GM19351 (cell line): ENCODE data around the gene LIX1L.

Source experiments
- ATAC-seq: cut with Tn5 transposase; IDR thresholded peaks from one replicate; pipeline ENCODE4 v1.9.1; 2021; ENCODE audit warnings: mild to moderate bottlenecking, moderate library complexity; ENCODE audit not compliant: unreplicated experiment

Gene LIX1L

DNA sequence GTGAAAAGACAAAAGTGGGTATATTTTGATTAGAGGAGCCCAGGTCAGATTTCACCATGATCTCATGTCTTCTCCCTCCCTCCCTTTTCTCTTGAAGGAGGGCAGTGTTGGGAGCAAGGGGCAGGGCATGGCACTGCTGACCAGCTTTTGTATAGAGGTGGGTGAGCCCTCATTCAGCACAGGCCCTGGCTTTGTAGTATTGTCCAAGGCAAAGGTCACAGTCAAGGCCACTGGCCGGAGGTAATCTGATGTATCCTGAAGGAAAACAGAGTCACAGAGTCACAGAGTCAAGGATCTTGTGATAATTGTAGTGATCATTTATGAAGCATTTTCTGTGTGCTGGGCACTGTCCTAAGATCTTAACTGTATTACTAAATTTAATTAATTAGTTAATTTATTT, 59.8 kb downstream of the LIX1L start:
- ATAC-seq = no peak

DNA sequence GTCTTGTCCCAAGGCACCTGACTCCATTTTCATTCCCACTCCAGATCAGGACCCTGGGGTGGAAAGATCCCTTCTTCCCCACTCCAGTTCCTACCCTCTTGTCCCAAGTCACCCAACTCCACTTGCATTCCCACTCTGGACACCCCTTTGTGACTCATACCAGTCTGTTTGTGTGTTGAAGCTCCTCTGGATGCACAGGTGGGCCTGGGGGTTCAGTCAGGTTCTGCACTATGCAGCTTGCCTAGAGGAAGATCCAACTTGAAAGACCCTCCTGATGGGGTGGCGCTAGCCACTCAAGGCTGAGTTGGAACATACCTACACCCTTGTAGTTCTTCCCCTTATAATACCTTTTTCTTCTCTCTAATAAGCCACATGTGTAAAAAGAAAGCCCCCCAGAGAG, 62.3 kb downstream of the LIX1L start:
- no peak for ATAC-seq

- no peak for ATAC-seq
Measured at GRCh38 chr1:145893306-145894055, 64.3 kb downstream of the LIX1L start.

DNA sequence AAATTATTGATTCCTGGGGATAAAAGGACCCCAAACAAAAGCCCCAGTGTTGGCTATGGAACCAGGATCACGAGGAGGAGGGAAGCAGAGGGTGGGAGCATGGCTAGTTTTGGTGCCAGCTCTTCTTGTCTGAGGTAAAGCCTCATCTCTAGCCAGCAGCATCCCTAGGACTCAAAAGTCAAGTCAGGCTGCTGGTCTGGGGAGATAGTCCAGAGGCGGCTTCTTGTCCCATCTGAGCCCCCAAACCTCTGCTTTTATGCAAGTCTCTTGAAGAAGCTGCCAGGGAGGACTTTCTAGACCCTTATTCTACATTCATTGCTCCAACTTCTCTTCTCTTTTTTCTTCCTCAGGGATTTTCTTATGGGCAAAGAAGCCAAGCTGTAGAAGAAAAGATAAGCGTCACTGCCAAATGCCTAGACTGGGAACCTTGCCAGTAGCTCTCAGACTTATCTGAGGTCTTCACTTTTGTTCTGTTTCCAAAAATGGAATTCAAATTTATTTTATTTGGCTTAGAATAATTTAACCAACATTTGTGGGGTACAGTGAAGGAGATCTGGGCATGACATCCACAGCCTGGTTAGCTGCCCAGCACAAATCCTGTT, 65.2 kb downstream of the LIX1L start:
- ATAC-seq = no peak

DNA sequence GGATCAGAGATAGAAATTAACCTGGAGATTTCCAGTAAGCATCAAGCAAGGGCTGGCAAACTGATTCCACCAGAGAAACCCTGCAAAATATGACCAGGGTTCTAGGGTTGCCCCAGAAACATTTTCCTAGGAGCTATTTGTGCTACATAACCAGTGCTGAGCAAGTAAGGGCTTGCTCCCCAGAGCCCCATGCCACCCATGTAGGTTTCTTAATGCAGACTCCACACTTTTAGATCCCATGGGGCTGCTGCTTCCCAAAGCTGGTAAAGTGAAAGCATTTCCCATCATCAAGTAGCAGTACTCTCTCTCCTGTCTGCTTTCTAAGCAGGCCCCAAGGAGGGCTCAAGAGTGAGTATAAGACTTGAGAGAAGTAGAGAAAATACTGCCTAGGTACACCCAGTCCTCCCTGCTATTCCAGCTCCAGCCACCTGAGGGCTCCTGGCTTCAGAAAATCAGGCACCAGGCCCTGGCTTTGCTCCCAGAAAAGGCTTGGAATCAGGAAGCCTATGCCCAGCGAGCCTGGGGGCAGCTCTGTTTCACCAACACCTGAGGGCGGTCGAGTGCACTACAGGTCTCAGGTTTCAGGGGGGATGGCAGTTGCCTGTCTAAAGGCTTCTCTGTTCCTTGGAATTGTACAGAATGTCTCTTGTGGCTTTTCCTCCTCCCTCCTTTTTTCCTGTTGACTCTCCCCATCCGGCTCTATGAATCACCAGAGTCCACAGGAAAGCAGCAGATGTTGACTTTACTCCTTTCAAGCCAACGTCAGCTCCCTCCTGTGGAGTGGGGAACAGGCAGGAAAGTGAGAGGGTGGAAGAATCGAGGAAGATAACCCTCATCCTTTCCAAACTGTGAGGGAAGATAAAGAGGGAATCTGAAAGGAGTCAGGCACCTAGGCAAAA, 66.0 kb downstream of the LIX1L start:
- no peak for ATAC-seq

- no peak for ATAC-seq
Measured at GRCh38 chr1:145891143-145891542, 66.7 kb downstream of the LIX1L start.

- no peak for ATAC-seq
Measured at GRCh38 chr1:145889722-145890121, 68.1 kb downstream of the LIX1L start.

GRCh38 chr1:145887631-145888030, 70.2 kb downstream of the LIX1L start:
- no peak for ATAC-seq

GRCh38 chr1:145886816-145887215, 71.0 kb downstream of the LIX1L start:
- no peak for ATAC-seq

DNA sequence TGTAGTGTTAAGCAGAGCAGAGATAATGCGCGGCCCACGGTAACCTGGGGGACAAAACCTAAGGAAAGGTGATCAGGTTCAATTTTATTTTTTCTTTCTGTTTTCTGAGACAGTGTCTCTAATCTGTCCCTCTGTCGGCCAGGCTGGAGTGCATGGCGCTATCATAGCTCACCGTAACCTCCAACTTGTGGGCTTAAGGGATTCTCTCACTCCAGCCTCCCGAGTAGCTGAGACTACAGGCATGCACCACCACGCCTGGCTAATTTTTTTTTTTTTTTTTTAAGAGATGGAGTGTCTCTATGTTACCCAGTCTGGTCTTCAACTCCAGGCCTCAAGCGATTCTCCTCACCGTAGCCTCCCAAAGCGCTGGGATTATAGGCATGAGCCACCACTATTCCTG, 71.4 kb downstream of the LIX1L start:
- no peak for ATAC-seq

GRCh38 chr1:145885738-145886287, 72.0 kb downstream of the LIX1L start, which contains the start of gene ANKRD35:
Gene ANKRD35 (minus strand): TSS chr1:145885866. CDS start chr1:145885758, 108 bp downstream.
- ATAC-seq = peak; percentile 100

GRCh38 chr1:145884675-145885074, 73.1 kb downstream of the LIX1L start:
- no peak for ATAC-seq
